Thoracic aorta (tissue), 2 donors: ENCODE data around the gene PLXNA1. TPM values are rescaled to one million over a fixed set of nuclear protein-coding genes. Genes with fewer than 3 reads are reported as not detected.

Experiments
- ATAC-seq: fragments of 150-250 bp; one replicate; pipeline ENCODE4 v1.8.0; 2017; ENCODE audit warnings: low read depth; ENCODE audit not compliant: insufficient number of reproducible peaks, low FRiP score
- DNase-seq: peaks from one replicate; pipeline ENCODE4 v3.0.0-alpha.2; 2020; ENCODE audit warnings: low spot score
- H3K27ac ChIP-seq, 2 donors: fragments of 200-600 bp; sonication (generic); 1 replicate in 1 of 2; 2 replicates in 1 of 2; pipeline ENCODE4 v1.5.1; 2016; ENCODE audit warnings: mild to moderate bottlenecking in 2 of 2, moderate library complexity in 2 of 2
- H3K27me3 ChIP-seq: fragments of 200-600 bp; sonication (generic); replicated peaks from 2 replicates; pipeline ENCODE4 v1.6.0; 2016; ENCODE audit warnings: mild to moderate bottlenecking; ENCODE audit not compliant: insufficient read depth
- H3K36me3 ChIP-seq: fragments of 200-600 bp; sonication (generic); one replicate; pipeline ENCODE4 v1.5.1; 2016
- H3K4me1 ChIP-seq, 2 donors: fragments of 200-600 bp; sonication (generic); 1 replicate in 1 of 2; 2 replicates in 1 of 2; pipeline versions ENCODE4 v1.5.1 to v1.6.0; 2016; ENCODE audit warnings: low read depth in 2 of 2, mild to moderate bottlenecking in 1 of 2; ENCODE audit not compliant: control insufficient read depth in 1 of 2
- H3K4me3 ChIP-seq: fragments of 200-600 bp; sonication (generic); 2 replicates; pipeline ENCODE4 v1.5.1; 2016; ENCODE audit warnings: mild to moderate bottlenecking
- H3K9me3 ChIP-seq: fragments of 200-600 bp; sonication (generic); 2 replicates; pipeline ENCODE4 v1.5.1; 2016
- CTCF ChIP-seq: fragments of 200-600 bp; sonication (generic); IDR thresholded peaks from one replicate; pipeline ENCODE4 v1.5.1; 2019; ENCODE audit warnings: antibody characterized with exemption
- total RNA-seq, 2 donors: library from RNA; depleted of rRNA; stranded (reverse); fragments of >200 nt; gene quantifications; one replicate each; pipeline versions ENCODE4 v1.1.0 to v1.2.3, GENCODE V29; 2016

The PLXNA1 gene
- total RNA-seq, 2 donors from 2014 or later = 70.1 to 102 TPM

- Histone ChIP-seq H3K4me1 (peaks cover 30 to 85% of the 10 kb centered on the region in 2 donors), H3K4me3 (no peak overlapping the region), H3K27ac (peak overlapping the region; percentile 83 to 94), H3K36me3 (peaks cover 29% of the 10 kb centered on the region), H3K27me3 (no peaks in the 10 kb centered on the region), H3K9me3 (no peaks in the 10 kb centered on the region)
- DNase-seq = no peak
- ATAC-seq = no peak
- no peak for TF ChIP-seq CTCF
These were observed 9.9 kb downstream of the PLXNA1 start for GRCh38 chr3:126992776-126993175.

- no peak for TF ChIP-seq CTCF
- Histone ChIP-seq H3K9me3 (no peaks in the 10 kb centered on the region), H3K4me1 (peaks cover 31 to 85% of the 10 kb centered on the region in 2 donors), H3K36me3 (peaks cover 29% of the 10 kb centered on the region), H3K27ac (peak overlapping the region; percentile 83 to 94), H3K27me3 (no peaks in the 10 kb centered on the region), H3K4me3 (no peak overlapping the region)
- no peak for ATAC-seq
- DNase-seq = no peak
These were observed 10.5 kb downstream of the PLXNA1 start for GRCh38 chr3:126993436-126993835.

- Histone ChIP-seq H3K27ac (peak overlapping the region; percentile 83 to 94), H3K4me1 (peaks cover 42 to 94% of the 10 kb centered on the region in 2 donors), H3K27me3 (no peaks in the 10 kb centered on the region), H3K36me3 (peaks cover 18% of the 10 kb centered on the region), H3K4me3 (no peak overlapping the region), H3K9me3 (no peaks in the 10 kb centered on the region)
- no peak for ATAC-seq
- TF ChIP-seq CTCF = no peak
- DNase-seq = no peak
These were observed 11.8 kb downstream of the PLXNA1 start for GRCh38 chr3:126994661-126995245.

GRCh38 chr3:126995254-126995780, 12.4 kb downstream of the PLXNA1 start:
- Histone ChIP-seq H3K9me3 (no peaks in the 10 kb centered on the region), H3K36me3 (peaks cover 14% of the 10 kb centered on the region), H3K4me1 (peaks cover 44 to 96% of the 10 kb centered on the region in 2 donors), H3K4me3 (no peak overlapping the region), H3K27ac (peak overlapping the region; percentile 83 to 94), H3K27me3 (no peaks in the 10 kb centered on the region)
- DNase-seq (no peak), ATAC-seq (no peak)
- no peak for TF ChIP-seq CTCF

- Histone ChIP-seq H3K27ac (peak overlapping the region; percentile 83 to 94), H3K4me1 (peaks cover 47 to 96% of the 10 kb centered on the region in 2 donors), H3K9me3 (no peaks in the 10 kb centered on the region), H3K4me3 (no peak overlapping the region), H3K36me3 (peaks cover 8% of the 10 kb centered on the region), H3K27me3 (no peaks in the 10 kb centered on the region)
- ATAC-seq = no peak
- no peak for DNase-seq
- no peak for TF ChIP-seq CTCF
These were observed 13.1 kb downstream of the PLXNA1 start for GRCh38 chr3:126995926-126996512.
